Thoracic aorta (tissue), 2 donors: ENCODE measurements around the gene FHIT. TPM values are rescaled to one million over a fixed set of nuclear protein-coding genes. Genes with fewer than 3 reads are reported as not detected.

Experiments used
- ATAC-seq: fragments of 150-250 bp; one replicate; pipeline ENCODE4 v1.8.0; 2017; ENCODE audit warnings: low read depth; ENCODE audit not compliant: insufficient number of reproducible peaks, low FRiP score
- DNase-seq: peaks from one replicate; pipeline ENCODE4 v3.0.0-alpha.2; 2020; ENCODE audit warnings: low spot score
- H3K27ac ChIP-seq, 2 donors: fragments of 200-600 bp; sonication (generic); 1 replicate in 1 of 2; 2 replicates in 1 of 2; pipeline ENCODE4 v1.5.1; 2016; ENCODE audit warnings: mild to moderate bottlenecking in 2 of 2, moderate library complexity in 2 of 2
- H3K27me3 ChIP-seq: fragments of 200-600 bp; sonication (generic); replicated peaks from 2 replicates; pipeline ENCODE4 v1.6.0; 2016; ENCODE audit warnings: mild to moderate bottlenecking; ENCODE audit not compliant: insufficient read depth
- H3K36me3 ChIP-seq: fragments of 200-600 bp; sonication (generic); one replicate; pipeline ENCODE4 v1.5.1; 2016
- H3K4me1 ChIP-seq, 2 donors: fragments of 200-600 bp; sonication (generic); 1 replicate in 1 of 2; 2 replicates in 1 of 2; pipeline versions ENCODE4 v1.5.1 to v1.6.0; 2016; ENCODE audit warnings: low read depth in 2 of 2, mild to moderate bottlenecking in 1 of 2; ENCODE audit not compliant: control insufficient read depth in 1 of 2
- H3K4me3 ChIP-seq: fragments of 200-600 bp; sonication (generic); 2 replicates; pipeline ENCODE4 v1.5.1; 2016; ENCODE audit warnings: mild to moderate bottlenecking
- H3K9me3 ChIP-seq: fragments of 200-600 bp; sonication (generic); 2 replicates; pipeline ENCODE4 v1.5.1; 2016
- CTCF ChIP-seq: fragments of 200-600 bp; sonication (generic); IDR thresholded peaks from one replicate; pipeline ENCODE4 v1.5.1; 2019; ENCODE audit warnings: antibody characterized with exemption
- total RNA-seq, 2 donors: library from RNA; depleted of rRNA; stranded (reverse); fragments of >200 nt; gene quantifications; one replicate each; pipeline versions ENCODE4 v1.1.0 to v1.2.3, GENCODE V29; 2016

Gene FHIT
- total RNA-seq, 2 donors from 2014 or later, result 2.0 to 2.3 TPM

- Histone ChIP-seq H3K36me3 (no peaks in the 10 kb centered on the region), H3K9me3 (no peaks in the 10 kb centered on the region), H3K27me3 (no peaks in the 10 kb centered on the region), H3K4me1 (no peaks in the 10 kb centered on the region), H3K27ac (no peak overlapping the region), H3K4me3 (no peak overlapping the region)
- DNase-seq (no peak), ATAC-seq (no peak)
- no peak for TF ChIP-seq CTCF
Measured at GRCh38 chr3:59791774-59792308, 1459.4 kb downstream of the FHIT start.

DNA sequence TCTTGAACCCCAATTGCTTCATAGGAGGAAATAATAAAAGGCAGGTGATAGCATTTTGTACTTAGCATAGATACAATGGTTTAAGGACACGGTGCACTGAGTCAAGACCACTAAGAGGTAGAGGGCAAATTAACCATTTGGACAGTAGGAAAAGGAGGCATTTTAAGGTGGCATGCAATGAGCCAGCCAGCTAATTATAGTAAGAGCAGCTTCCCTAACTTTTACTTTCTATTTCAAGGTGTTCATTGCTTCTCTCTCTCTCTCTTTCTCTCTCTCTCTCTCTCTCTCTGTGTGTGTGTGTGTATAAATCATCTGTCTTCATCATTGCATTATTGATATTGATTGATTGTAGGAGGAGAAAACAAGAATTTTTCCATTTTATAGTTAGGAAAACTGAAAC, 1461.0 kb downstream of the FHIT start:
- H3K4me1 ChIP-seq, result no peaks in the 10 kb centered on the region
- no peaks in the 10 kb centered on the region for H3K27me3 ChIP-seq
- ATAC-seq, result no peak
- no peaks in the 10 kb centered on the region for H3K9me3 ChIP-seq
- no peaks in the 10 kb centered on the region for H3K36me3 ChIP-seq
- no peak overlapping the region for H3K27ac ChIP-seq
- H3K4me3 ChIP-seq, result no peak overlapping the region
- TF ChIP-seq CTCF, result no peak
- DNase-seq, result no peak

- H3K4me1 ChIP-seq, result no peaks in the 10 kb centered on the region
- H3K9me3 ChIP-seq, result no peaks in the 10 kb centered on the region
- no peak overlapping the region for H3K4me3 ChIP-seq
- DNase-seq, result no peak
- H3K36me3 ChIP-seq, result no peaks in the 10 kb centered on the region
- no peak for ATAC-seq
- TF ChIP-seq CTCF, result no peak
- no peak overlapping the region for H3K27ac ChIP-seq
- H3K27me3 ChIP-seq, result no peaks in the 10 kb centered on the region
Measured at GRCh38 chr3:59788801-59789200, 1462.5 kb downstream of the FHIT start.

GRCh38 chr3:59788133-59788532, 1463.1 kb downstream of the FHIT start:
- ATAC-seq (no peak), DNase-seq (no peak)
- Histone ChIP-seq H3K27me3 (no peaks in the 10 kb centered on the region), H3K9me3 (no peaks in the 10 kb centered on the region), H3K4me1 (no peaks in the 10 kb centered on the region), H3K36me3 (no peaks in the 10 kb centered on the region), H3K4me3 (no peak overlapping the region), H3K27ac (no peak overlapping the region)
- TF ChIP-seq CTCF, result no peak

DNA sequence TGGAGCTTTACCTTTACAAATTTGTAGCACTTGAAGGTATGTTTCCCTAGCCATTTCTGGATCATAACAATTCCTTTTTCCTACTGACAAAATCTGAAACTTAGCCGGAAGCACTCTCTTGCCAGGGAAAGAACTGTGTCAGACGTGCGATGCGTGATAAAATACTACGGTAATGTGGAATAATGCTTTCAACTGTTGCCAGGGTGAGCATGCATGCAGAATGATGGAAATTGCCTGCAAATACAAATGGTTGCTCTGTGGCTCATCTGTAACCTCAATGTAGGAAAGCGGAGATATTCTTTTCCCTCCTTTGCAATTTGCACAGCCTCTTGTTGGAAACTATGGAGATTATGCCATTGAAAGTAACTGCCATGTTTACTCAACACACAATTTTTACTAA, 1464.9 kb downstream of the FHIT start:
- no peaks in the 10 kb centered on the region for H3K36me3 ChIP-seq
- TF ChIP-seq CTCF, result no peak
- no peaks in the 10 kb centered on the region for H3K9me3 ChIP-seq
- no peak for ATAC-seq
- no peak overlapping the region for H3K4me3 ChIP-seq
- H3K27me3 ChIP-seq, result no peaks in the 10 kb centered on the region
- no peaks in the 10 kb centered on the region for H3K4me1 ChIP-seq
- no peak for DNase-seq
- no peak overlapping the region for H3K27ac ChIP-seq
